ENCODE measurements around the gene PAX1.

DNA sequence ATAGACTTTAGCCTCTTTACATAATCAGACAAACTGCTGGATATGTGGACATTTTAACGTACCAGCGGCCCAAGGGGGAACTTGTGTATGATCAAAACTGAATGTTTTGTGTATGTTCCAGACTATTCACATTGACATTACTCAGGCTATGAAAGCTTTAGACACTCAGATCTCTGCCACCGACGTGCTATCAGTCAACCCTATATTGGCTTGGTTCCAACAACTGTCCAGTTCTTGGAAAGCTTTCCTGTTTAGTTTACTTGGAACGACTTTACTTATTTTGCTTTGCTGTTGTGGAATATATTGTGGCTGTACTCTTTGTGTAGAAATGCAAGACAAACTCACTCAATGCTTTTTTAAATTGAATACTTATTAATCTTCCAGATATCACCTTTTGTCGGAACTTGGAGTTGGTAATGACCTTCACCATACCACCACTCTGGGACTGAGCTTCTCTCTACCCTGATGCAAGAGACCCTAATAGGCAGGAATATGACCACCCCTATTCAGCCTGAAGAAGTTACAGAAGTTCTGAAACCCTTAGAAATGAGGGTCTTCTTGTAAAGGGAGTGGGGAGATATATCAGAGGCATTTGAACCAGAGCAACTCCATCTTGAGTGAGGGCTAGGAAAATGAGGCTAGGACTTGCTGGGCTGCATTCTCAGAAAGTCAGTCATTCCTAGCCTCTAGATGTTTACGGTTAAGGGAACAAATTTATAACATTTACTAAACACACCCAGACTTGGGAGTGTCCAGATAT, 49.0 kb upstream of the PAX1 start:
- TF ChIP-seq, protein P1, sequence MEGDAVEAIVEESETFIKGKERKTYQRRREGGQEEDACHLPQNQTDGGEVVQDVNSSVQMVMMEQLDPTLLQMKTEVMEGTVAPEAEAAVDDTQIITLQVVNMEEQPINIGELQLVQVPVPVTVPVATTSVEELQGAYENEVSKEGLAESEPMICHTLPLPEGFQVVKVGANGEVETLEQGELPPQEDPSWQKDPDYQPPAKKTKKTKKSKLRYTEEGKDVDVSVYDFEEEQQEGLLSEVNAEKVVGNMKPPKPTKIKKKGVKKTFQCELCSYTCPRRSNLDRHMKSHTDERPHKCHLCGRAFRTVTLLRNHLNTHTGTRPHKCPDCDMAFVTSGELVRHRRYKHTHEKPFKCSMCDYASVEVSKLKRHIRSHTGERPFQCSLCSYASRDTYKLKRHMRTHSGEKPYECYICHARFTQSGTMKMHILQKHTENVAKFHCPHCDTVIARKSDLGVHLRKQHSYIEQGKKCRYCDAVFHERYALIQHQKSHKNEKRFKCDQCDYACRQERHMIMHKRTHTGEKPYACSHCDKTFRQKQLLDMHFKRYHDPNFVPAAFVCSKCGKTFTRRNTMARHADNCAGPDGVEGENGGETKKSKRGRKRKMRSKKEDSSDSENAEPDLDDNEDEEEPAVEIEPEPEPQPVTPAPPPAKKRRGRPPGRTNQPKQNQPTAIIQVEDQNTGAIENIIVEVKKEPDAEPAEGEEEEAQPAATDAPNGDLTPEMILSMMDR (IDR thresholded peaks at IDR 0.05 in 2 of 3, conservative IDR thresholded peaks at IDR 0.05 in 1 of 3; ENCODE audit: insufficient read depth in 2 of 3, low read depth in 1 of 3, low read length in 3 of 3): no peak
- TF ChIP-seq GATAD2A (IDR thresholded peaks at IDR 0.05): no peak
- no peak for TF ChIP-seq POLR2G (IDR thresholded peaks at IDR 0.05; ENCODE audit: low read depth, low read length)
- no peak for TF ChIP-seq BHLHE40 (IDR thresholded peaks at IDR 0.05; ENCODE audit: low read length)
- no peak for TF ChIP-seq ZNF3 (CRISPR knock-in tag; IDR thresholded peaks at IDR 0.05)
- TF ChIP-seq, protein P2, sequence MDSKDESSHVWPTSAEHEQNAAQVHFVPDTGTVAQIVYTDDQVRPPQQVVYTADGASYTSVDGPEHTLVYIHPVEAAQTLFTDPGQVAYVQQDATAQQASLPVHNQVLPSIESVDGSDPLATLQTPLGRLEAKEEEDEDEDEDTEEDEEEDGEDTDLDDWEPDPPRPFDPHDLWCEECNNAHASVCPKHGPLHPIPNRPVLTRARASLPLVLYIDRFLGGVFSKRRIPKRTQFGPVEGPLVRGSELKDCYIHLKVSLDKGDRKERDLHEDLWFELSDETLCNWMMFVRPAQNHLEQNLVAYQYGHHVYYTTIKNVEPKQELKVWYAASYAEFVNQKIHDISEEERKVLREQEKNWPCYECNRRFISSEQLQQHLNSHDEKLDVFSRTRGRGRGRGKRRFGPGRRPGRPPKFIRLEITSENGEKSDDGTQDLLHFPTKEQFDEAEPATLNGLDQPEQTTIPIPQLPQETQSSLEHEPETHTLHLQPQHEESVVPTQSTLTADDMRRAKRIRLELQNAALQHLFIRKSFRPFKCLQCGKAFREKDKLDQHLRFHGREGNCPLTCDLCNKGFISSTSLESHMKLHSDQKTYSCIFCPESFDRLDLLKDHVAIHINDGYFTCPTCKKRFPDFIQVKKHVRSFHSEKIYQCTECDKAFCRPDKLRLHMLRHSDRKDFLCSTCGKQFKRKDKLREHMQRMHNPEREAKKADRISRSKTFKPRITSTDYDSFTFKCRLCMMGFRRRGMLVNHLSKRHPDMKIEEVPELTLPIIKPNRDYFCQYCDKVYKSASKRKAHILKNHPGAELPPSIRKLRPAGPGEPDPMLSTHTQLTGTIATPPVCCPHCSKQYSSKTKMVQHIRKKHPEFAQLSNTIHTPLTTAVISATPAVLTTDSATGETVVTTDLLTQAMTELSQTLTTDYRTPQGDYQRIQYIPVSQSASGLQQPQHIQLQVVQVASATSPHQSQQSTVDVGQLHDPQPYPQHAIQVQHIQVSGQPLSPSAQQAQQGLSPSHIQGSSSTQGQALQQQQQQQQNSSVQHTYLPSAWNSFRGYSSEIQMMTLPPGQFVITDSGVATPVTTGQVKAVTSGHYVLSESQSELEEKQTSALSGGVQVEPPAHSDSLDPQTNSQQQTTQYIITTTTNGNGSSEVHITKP (IDR thresholded peaks at IDR 0.05; ENCODE audit: partially characterized antibody): no peak
- no peak for TF ChIP-seq TBP (optimal IDR thresholded peaks at IDR 0.05; ENCODE audit: low read depth, low read length)
- no peak for TF ChIP-seq U2AF2 (optimal IDR thresholded peaks at IDR 0.05; ENCODE audit: low read depth, low read length)
- no peak for TF ChIP-seq FOSL1 (tag; conservative IDR thresholded peaks at IDR 0.05)
- TF ChIP-seq ZFX (CRISPR knock-in tag; IDR thresholded peaks at IDR 0.05): no peak
- TF ChIP-seq SAFB2 (IDR thresholded peaks at IDR 0.05; ENCODE audit: borderline replicate concordance, low read depth, low read length, severe bottlenecking): no peak
- no peak for TF ChIP-seq RFX5 (IDR thresholded peaks at IDR 0.05; ENCODE audit: low read depth, low read length)
- TF ChIP-seq IRF2 (CRISPR knock-in tag; IDR thresholded peaks at IDR 0.05): no peak
